HPDE6-E6E7 (cell line): ENCODE results near the gene TAS1R3.
"Not testable (repeated sequence)": the region's sequence is repeated elsewhere in the genome, so short reads cannot be mapped to it uniquely, and the experiment has no call there.

Source experiments
- DNase-seq: peaks from one replicate; pipeline ENCODE4 v3.0.0; 2011; ENCODE audit warnings: missing footprints; ENCODE audit errors: extremely low spot score

TAS1R3 gene

GRCh38 chr1:1309251-1310108 is 21.6 kb upstream of the TAS1R3 start:
- DNase-seq: no peak

- DNase-seq: no peak
Measured at GRCh38 chr1:1310109-1310385, 21.0 kb upstream of the TAS1R3 start.

GRCh38 chr1:1310476-1311053 is 20.5 kb upstream of the TAS1R3 start:
- no peak for DNase-seq

GRCh38 chr1:1311107-1312104 is 19.7 kb upstream of the TAS1R3 start:
- DNase-seq: no peak

- no peak for DNase-seq
Measured at GRCh38 chr1:1312450-1313314, 18.4 kb upstream of the TAS1R3 start.

- no peak for DNase-seq
Measured at GRCh38 chr1:1313500-1314236, 17.4 kb upstream of the TAS1R3 start.

GRCh38 chr1:1314237-1314586 is 16.9 kb upstream of the TAS1R3 start:
- DNase-seq: no peak

GRCh38 chr1:1314678-1315335 is 16.3 kb upstream of the TAS1R3 start:
- DNase-seq: no peak

- no peak for DNase-seq
Measured at GRCh38 chr1:1315435-1315954, 15.6 kb upstream of the TAS1R3 start.

GRCh38 chr1:1316199-1316598 is 14.9 kb upstream of the TAS1R3 start:
- DNase-seq: not testable (repeated sequence)

- DNase-seq: no peak
Measured at GRCh38 chr1:1317420-1317819, 13.7 kb upstream of the TAS1R3 start.

- DNase-seq: no peak
Measured at GRCh38 chr1:1318131-1318652, 12.9 kb upstream of the TAS1R3 start.

GRCh38 chr1:1318777-1319645 is 12.1 kb upstream of the TAS1R3 start:
- no peak for DNase-seq

- DNase-seq: no peak
Measured at GRCh38 chr1:1319646-1319941, 11.5 kb upstream of the TAS1R3 start.

- DNase-seq: no peak
Measured at GRCh38 chr1:1320666-1321448, 10.2 kb upstream of the TAS1R3 start.

GRCh38 chr1:1321477-1321876 is 9.6 kb upstream of the TAS1R3 start:
- DNase-seq: no peak

- DNase-seq: no peak
Measured at GRCh38 chr1:1322418-1322817, 8.7 kb upstream of the TAS1R3 start.

GRCh38 chr1:1322952-1323351 is 8.1 kb upstream of the TAS1R3 start:
- DNase-seq: no peak
